Fibroblast of lung (primary cell): ENCODE data around the gene PPP1CC. TPM values are rescaled to one million over a fixed set of nuclear protein-coding genes. Genes with fewer than 3 reads are reported as not detected.

Experiments used
- DNase-seq, 2 donors: peaks; one replicate each; pipeline versions ENCODE4 v3.0.0 to v3.0.0-alpha.2; 2010; ENCODE audit warnings: low read depth in 2 of 2
- H2AFZ ChIP-seq: 2 replicates; pipeline ENCODE4 v1.5.1; 2012; ENCODE audit warnings: low read length, control low read depth, inconsistent platforms
- H3K27ac ChIP-seq: 2 replicates; pipeline ENCODE4 v1.5.1; 2011; ENCODE audit warnings: low read length, control low read depth; ENCODE audit not compliant: insufficient read depth
- H3K27me3 ChIP-seq: 2 replicates; pipeline ENCODE4 v1.5.1; 2011; ENCODE audit warnings: mild to moderate bottlenecking, low read length; ENCODE audit not compliant: control insufficient read depth, insufficient read depth
- H3K36me3 ChIP-seq: 2 replicates; pipeline ENCODE4 v1.5.1; 2011; ENCODE audit warnings: low read length; ENCODE audit not compliant: control insufficient read depth, insufficient read depth
- H3K4me1 ChIP-seq: 2 replicates; pipeline ENCODE4 v1.5.1; 2011; ENCODE audit warnings: low read length; ENCODE audit not compliant: control insufficient read depth, insufficient read depth; ENCODE audit errors: extremely low read depth
- H3K4me2 ChIP-seq: 2 replicates; pipeline ENCODE4 v1.5.1; 2011; ENCODE audit warnings: low read length, control low read depth; ENCODE audit not compliant: insufficient read depth; ENCODE audit errors: extremely low read depth
- H3K4me3 ChIP-seq, 4 experiments: fragments of 200-600 bp in 1 of 4; sonication (generic) in 1 of 4; replicated peaks in 1 of 4; 2 replicates each; pipeline ENCODE4 v1.5.1; 2011 to 2016; ENCODE audit warnings: low read length in 4 of 4, low read depth in 3 of 4, mild to moderate bottlenecking in 3 of 4, control low read depth in 2 of 4, inconsistent platforms in 1 of 4, mixed read lengths in 1 of 4; ENCODE audit not compliant: insufficient read depth in 1 of 4; ENCODE audit errors: control extremely low read depth in 1 of 4
- H3K79me2 ChIP-seq: 2 replicates; pipeline ENCODE4 v1.5.1; 2012; ENCODE audit warnings: mild to moderate bottlenecking, low read length, inconsistent platforms; ENCODE audit not compliant: control insufficient read depth, insufficient read depth
- H3K9ac ChIP-seq: 2 replicates; pipeline ENCODE4 v1.5.1; 2011; ENCODE audit warnings: mild to moderate bottlenecking, low read length, control low read depth; ENCODE audit not compliant: insufficient read depth
- H3K9me3 ChIP-seq: 2 replicates; pipeline ENCODE4 v1.5.1; 2012; ENCODE audit warnings: low read depth, low read length; ENCODE audit not compliant: control insufficient read depth, insufficient read depth
- H4K20me1 ChIP-seq: 2 replicates; pipeline ENCODE4 v1.5.1; 2011; ENCODE audit warnings: low read length; ENCODE audit not compliant: control insufficient read depth, insufficient read depth; ENCODE audit errors: extremely low read depth
- CTCF ChIP-seq, 2 donors: IDR thresholded peaks in 1 of 2; conservative IDR thresholded peaks in 1 of 2; 1 replicate in 1 of 2; 2 replicates in 1 of 2; pipeline ENCODE4 v1.5.1; 2011 to 2012; ENCODE audit warnings: low read length in 2 of 2, control low read depth in 1 of 2, inconsistent platforms in 1 of 2, low read depth in 1 of 2, mild to moderate bottlenecking in 1 of 2
- EZH2 ChIP-seq: IDR thresholded peaks from 2 replicates; pipeline ENCODE4 v1.5.1; 2012; ENCODE audit warnings: low read length, control low read depth, mild to moderate bottlenecking; ENCODE audit errors: missing control alignments
- polyA plus RNA-seq, 2 donors: library from polyadenylated mRNA; depleted of rRNA in 1 of 2; stranded (reverse) in 1 of 2; unstranded in 1 of 2; fragments of >200 nt; gene quantifications; 2 replicates each; pipeline ENCODE4 v1.2.1, GENCODE V29; 2011 to 2012; ENCODE audit warnings: missing spikeins in 1 of 2
- total RNA-seq: library from RNA; depleted of rRNA; stranded (reverse); fragments of >200 nt; gene quantifications from 2 replicates; pipeline ENCODE4 v1.2.1, GENCODE V29; 2014

Gene PPP1CC
- total and polyA plus RNA-seq, 2 donors (not counting 1 experiment from before 2014, with no cell fraction given): 110 to 112 TPM

GRCh38 chr12:110765111-110765510 is 22.4 kb upstream of the PPP1CC start:
- Histone ChIP-seq H3K36me3 (no peaks in the 10 kb centered on the region), H3K27me3 (no peaks in the 10 kb centered on the region), H3K79me2 (no peaks in the 10 kb centered on the region), H3K9ac (no peak overlapping the region), H3K4me2 (no peak overlapping the region), H4K20me1 (no peaks in the 10 kb centered on the region), H2AFZ (no peak overlapping the region), H3K27ac (no peak overlapping the region), H3K9me3 (no peaks in the 10 kb centered on the region), H3K4me1 (no peaks in the 10 kb centered on the region), H3K4me3 (no peak overlapping the region)
- DNase-seq: no peak
- TF ChIP-seq CTCF (conservative IDR thresholded peaks at IDR 0.05 in 1 of 2, IDR thresholded peaks at IDR 0.05 in 1 of 2; ENCODE audit: low read depth in 1 of 2, low read length in 2 of 2) (no peak), EZH2 (no peak)

- Histone ChIP-seq H3K79me2 (no peaks in the 10 kb centered on the region), H3K4me3 (no peak overlapping the region), H3K4me1 (no peaks in the 10 kb centered on the region), H2AFZ (no peak overlapping the region), H3K9ac (no peak overlapping the region), H3K4me2 (no peak overlapping the region), H4K20me1 (no peaks in the 10 kb centered on the region), H3K27ac (no peak overlapping the region), H3K9me3 (no peaks in the 10 kb centered on the region), H3K27me3 (no peaks in the 10 kb centered on the region), H3K36me3 (no peaks in the 10 kb centered on the region)
- TF ChIP-seq CTCF (conservative IDR thresholded peaks at IDR 0.05 in 1 of 2, IDR thresholded peaks at IDR 0.05 in 1 of 2; ENCODE audit: low read depth in 1 of 2, low read length in 2 of 2) (no peak), EZH2 (no peak)
- DNase-seq: no peak
Measured at GRCh38 chr12:110763583-110763982, 20.9 kb upstream of the PPP1CC start.

- no peak for TF ChIP-seq CTCF (conservative IDR thresholded peaks at IDR 0.05 in 1 of 2, IDR thresholded peaks at IDR 0.05 in 1 of 2; ENCODE audit: low read depth in 1 of 2, low read length in 2 of 2)
- no peak for TF ChIP-seq EZH2
- H3K9ac ChIP-seq: no peak overlapping the region
- H3K4me1 ChIP-seq: no peaks in the 10 kb centered on the region
- no peaks in the 10 kb centered on the region for H4K20me1 ChIP-seq
- H3K9me3 ChIP-seq: no peaks in the 10 kb centered on the region
- H2AFZ ChIP-seq: no peak overlapping the region
- no peak overlapping the region for H3K4me3 ChIP-seq
- no peak for DNase-seq
- H3K79me2 ChIP-seq: no peaks in the 10 kb centered on the region
- no peaks in the 10 kb centered on the region for H3K36me3 ChIP-seq
- H3K27ac ChIP-seq: no peak overlapping the region
- no peak overlapping the region for H3K4me2 ChIP-seq
- H3K27me3 ChIP-seq: no peaks in the 10 kb centered on the region
Measured at GRCh38 chr12:110762891-110763290, 20.2 kb upstream of the PPP1CC start.
